ENCODE data around the gene MAP3K5.

DNA sequence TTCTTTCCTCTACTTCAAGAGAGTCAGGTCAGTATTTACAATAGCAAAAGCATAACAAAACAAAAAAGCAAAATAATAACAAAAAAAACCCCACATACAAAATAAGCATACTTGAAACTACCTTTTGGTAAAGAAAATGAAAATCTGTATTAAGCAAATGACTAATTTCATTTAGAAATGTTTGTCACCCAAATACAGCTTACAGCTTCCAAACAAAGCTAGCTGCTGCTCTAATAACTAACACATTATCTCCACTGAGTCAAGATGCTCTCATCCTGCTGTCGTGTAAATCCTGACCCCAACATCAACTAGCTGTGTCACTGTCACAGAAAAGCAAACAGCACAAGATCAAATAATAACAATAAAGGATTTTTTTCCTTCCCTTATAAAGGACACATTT is 263.8 kb downstream of the MAP3K5 start:
- TF ChIP-seq, protein P1, sequence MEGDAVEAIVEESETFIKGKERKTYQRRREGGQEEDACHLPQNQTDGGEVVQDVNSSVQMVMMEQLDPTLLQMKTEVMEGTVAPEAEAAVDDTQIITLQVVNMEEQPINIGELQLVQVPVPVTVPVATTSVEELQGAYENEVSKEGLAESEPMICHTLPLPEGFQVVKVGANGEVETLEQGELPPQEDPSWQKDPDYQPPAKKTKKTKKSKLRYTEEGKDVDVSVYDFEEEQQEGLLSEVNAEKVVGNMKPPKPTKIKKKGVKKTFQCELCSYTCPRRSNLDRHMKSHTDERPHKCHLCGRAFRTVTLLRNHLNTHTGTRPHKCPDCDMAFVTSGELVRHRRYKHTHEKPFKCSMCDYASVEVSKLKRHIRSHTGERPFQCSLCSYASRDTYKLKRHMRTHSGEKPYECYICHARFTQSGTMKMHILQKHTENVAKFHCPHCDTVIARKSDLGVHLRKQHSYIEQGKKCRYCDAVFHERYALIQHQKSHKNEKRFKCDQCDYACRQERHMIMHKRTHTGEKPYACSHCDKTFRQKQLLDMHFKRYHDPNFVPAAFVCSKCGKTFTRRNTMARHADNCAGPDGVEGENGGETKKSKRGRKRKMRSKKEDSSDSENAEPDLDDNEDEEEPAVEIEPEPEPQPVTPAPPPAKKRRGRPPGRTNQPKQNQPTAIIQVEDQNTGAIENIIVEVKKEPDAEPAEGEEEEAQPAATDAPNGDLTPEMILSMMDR (IDR thresholded peaks at IDR 0.05): no peak
- no peak for TF ChIP-seq POLR2A (IDR thresholded peaks at IDR 0.05)
- no peak for TF ChIP-seq POLR2AphosphoS5 (IDR thresholded peaks at IDR 0.05)
- no peak for TF ChIP-seq EP300 (IDR thresholded peaks at IDR 0.05; ENCODE audit: low read depth)
